H1 (cell line): Measurements from ENCODE around the gene ANKRD13B. TPM values are rescaled to one million over a fixed set of nuclear protein-coding genes. Genes with fewer than 3 reads are reported as not detected.

Experiments used
- CTCF ChIA-PET: fragments of 300-600 bp; sonication (Branson Sonifier 250); formaldehyde crosslinking; loops from one replicate; lab custom pipeline; 2021; ENCODE audit not compliant: partially characterized antibody; lab: Charles Lee
- POLR2A ChIA-PET: fragments of 300-600 bp; sonication (Branson Sonifier 250); formaldehyde crosslinking; loops from one replicate; lab custom pipeline; 2021; ENCODE audit warnings: inconsistent platforms; ENCODE audit not compliant: partially characterized antibody; lab: Charles Lee
- DNase-seq, 2 experiments: peaks; one replicate each; pipeline versions ENCODE4 v3.0.0 to v3.0.0-alpha.2; 2010 to 2022; ENCODE audit warnings: low spot score in 2 of 2, low read depth in 1 of 2, mixed read lengths in 1 of 2
- FAIRE-seq: peaks from 2 replicates; lab custom pipeline; 2011; peaks lifted over from hg19 to GRCh38; lab: Jason Lieb, UNC
- H2AFZ ChIP-seq: 2 replicates; pipeline ENCODE4 v1.8.1; 2012; ENCODE audit warnings: low read length, inconsistent platforms
- H2AK5ac ChIP-seq: 2 replicates; pipeline ENCODE4 v1.6.1; 2013; ENCODE audit warnings: low read depth, low read length
- H2BK120ac ChIP-seq: replicated peaks from 2 replicates; pipeline ENCODE3; 2013; ENCODE audit warnings: low read depth, low read length, inconsistent platforms
- H2BK12ac ChIP-seq: 2 replicates; pipeline ENCODE4 v1.6.1; 2013; ENCODE audit warnings: low read depth, low read length
- H2BK15ac ChIP-seq: 2 replicates; pipeline ENCODE4 v1.6.1; 2013; ENCODE audit warnings: low read length
- H2BK20ac ChIP-seq: 2 replicates; pipeline ENCODE4 v1.6.1; 2013; ENCODE audit warnings: low read length
- H2BK5ac ChIP-seq: 2 replicates; pipeline ENCODE4 v1.6.1; 2013; ENCODE audit warnings: low read depth, low read length
- H3K14ac ChIP-seq: 2 replicates; pipeline ENCODE4 v1.6.1; 2013; ENCODE audit warnings: inconsistent platforms; ENCODE audit not compliant: insufficient read length
- H3K18ac ChIP-seq: 2 replicates; pipeline ENCODE4 v1.6.1; 2013; ENCODE audit warnings: low read length; ENCODE audit errors: extremely low read depth
- H3K23ac ChIP-seq: 2 replicates; pipeline ENCODE4 v1.6.1; 2013; ENCODE audit warnings: inconsistent platforms; ENCODE audit not compliant: insufficient read length
- H3K23me2 ChIP-seq: 2 replicates; pipeline ENCODE4 v1.6.1; 2013; ENCODE audit warnings: low read depth, low read length
- H3K27ac ChIP-seq: 2 replicates; pipeline ENCODE4 v1.6.1; 2011; ENCODE audit warnings: low read depth, low read length, inconsistent platforms
- H3K27me3 ChIP-seq, 4 experiments: replicated peaks in 1 of 4; 1 replicate in 1 of 4; 2 replicates in 3 of 4; pipeline versions ENCODE4 v1.6.1 to v1.8.1; 2011 to 2013; ENCODE audit warnings: low read length in 3 of 4, mild to moderate bottlenecking in 3 of 4, inconsistent platforms in 2 of 4, mixed read lengths in 2 of 4, moderate library complexity in 1 of 4; ENCODE audit not compliant: control insufficient read depth in 3 of 4, insufficient read depth in 3 of 4; ENCODE audit errors: extremely low read depth in 1 of 4
- H3K36me3 ChIP-seq, 4 experiments: 2 replicates each; pipeline versions ENCODE4 v1.6.1 to v1.8.1; 2011 to 2013; ENCODE audit warnings: mild to moderate bottlenecking in 4 of 4, low read length in 3 of 4, moderate library complexity in 2 of 4, control low read depth in 1 of 4, inconsistent platforms in 1 of 4; ENCODE audit not compliant: insufficient read depth in 4 of 4, control insufficient read depth in 2 of 4
- H3K4ac ChIP-seq: replicated peaks from 2 replicates; pipeline ENCODE3; 2013; ENCODE audit warnings: low read length, low read depth, mixed read lengths, inconsistent platforms; ENCODE audit not compliant: insufficient read length
- H3K4me1 ChIP-seq, 4 experiments: replicated peaks in 1 of 4; 1 replicate in 1 of 4; 2 replicates in 3 of 4; pipeline versions ENCODE4 v1.6.1 to v1.8.1; 2011 to 2013; ENCODE audit warnings: low read length in 3 of 4, inconsistent platforms in 2 of 4, mixed read lengths in 1 of 4; ENCODE audit not compliant: insufficient read depth in 4 of 4, control insufficient read depth in 3 of 4
- H3K4me2 ChIP-seq, 2 experiments: 2 replicates each; pipeline versions ENCODE4 v1.6.1 to v1.8.1; 2011 to 2013; ENCODE audit warnings: low read depth in 2 of 2, low read length in 2 of 2, control low read depth in 1 of 2, inconsistent platforms in 1 of 2, mild to moderate bottlenecking in 1 of 2; ENCODE audit not compliant: insufficient read depth in 1 of 2
- H3K4me3 ChIP-seq, 4 experiments: fragments of 200-600, 300-600 bp in 1 of 4; sonication (generic), shearing (Covaris generic), sonication (Bioruptor Twin) in 1 of 4; 2 replicates each; pipeline versions ENCODE4 v1.5.1 to v1.8.1; 2011 to 2016; ENCODE audit warnings: low read length in 4 of 4, low read depth in 3 of 4, control low read depth in 2 of 4, inconsistent platforms in 2 of 4, mild to moderate bottlenecking in 2 of 4, mixed read lengths in 1 of 4, moderate library complexity in 1 of 4; ENCODE audit not compliant: insufficient read depth in 2 of 4; ENCODE audit errors: extremely low read depth in 1 of 4
- H3K56ac ChIP-seq: replicated peaks from 2 replicates; pipeline ENCODE3; 2013; ENCODE audit warnings: low read depth, mild to moderate bottlenecking, mixed read lengths, low read length, inconsistent platforms; ENCODE audit not compliant: insufficient read length
- H3K79me1 ChIP-seq: 2 replicates; pipeline ENCODE4 v1.6.1; 2013; ENCODE audit warnings: low read depth, low read length, control low read depth
- H3K79me2 ChIP-seq, 2 experiments: 2 replicates each; pipeline versions ENCODE4 v1.6.1 to v1.8.1; 2012 to 2013; ENCODE audit warnings: low read length in 2 of 2, mild to moderate bottlenecking in 2 of 2, inconsistent platforms in 1 of 2; ENCODE audit not compliant: insufficient read depth in 2 of 2, control insufficient read depth in 1 of 2
- H3K9ac ChIP-seq, 4 experiments: replicated peaks in 1 of 4; 1 replicate in 1 of 4; 2 replicates in 3 of 4; pipeline versions ENCODE4 v1.6.1 to v1.8.1; 2011 to 2013; ENCODE audit warnings: low read depth in 3 of 4, low read length in 3 of 4, control low read depth in 2 of 4, mild to moderate bottlenecking in 2 of 4, moderate library complexity in 2 of 4, inconsistent platforms in 1 of 4; ENCODE audit errors: extremely low read depth in 1 of 4
- H3K9me3 ChIP-seq, 2 experiments: 2 replicates each; pipeline versions ENCODE4 v1.6.1 to v1.8.1; 2012 to 2013; ENCODE audit warnings: mild to moderate bottlenecking in 2 of 2, moderate library complexity in 2 of 2, control low read depth in 1 of 2, inconsistent platforms in 1 of 2, low read depth in 1 of 2, low read length in 1 of 2, mixed read lengths in 1 of 2; ENCODE audit not compliant: insufficient read depth in 2 of 2
- H4K20me1 ChIP-seq, 2 experiments: replicated peaks in 1 of 2; 2 replicates each; pipeline versions ENCODE3 to v1.8.1; 2011 to 2013; ENCODE audit warnings: inconsistent platforms in 2 of 2, low read length in 2 of 2, mild to moderate bottlenecking in 1 of 2; ENCODE audit not compliant: insufficient read depth in 2 of 2, control insufficient read depth in 1 of 2
- H4K5ac ChIP-seq: 2 replicates; pipeline ENCODE4 v1.6.1; 2013; ENCODE audit warnings: low read length, low read depth, mixed read lengths, inconsistent platforms; ENCODE audit not compliant: insufficient read length
- H4K8ac ChIP-seq: 2 replicates; pipeline ENCODE4 v1.8.0; 2013; ENCODE audit warnings: mild to moderate bottlenecking, moderate library complexity, low read length, inconsistent platforms; ENCODE audit not compliant: insufficient read depth; ENCODE audit errors: extremely low read depth
- H4K91ac ChIP-seq: replicated peaks from 2 replicates; pipeline ENCODE3; 2013; ENCODE audit warnings: low read length, mixed read lengths, inconsistent platforms; ENCODE audit not compliant: insufficient read length
- CBX5 ChIP-seq: fragments of 300-800, 300-1000 bp; sonication (generic); IDR thresholded peaks from 2 replicates; pipeline ENCODE4 v1.7.1; 2016; ENCODE audit warnings: antibody characterized with exemption, low read length, low read depth
- CEBPB ChIP-seq: IDR thresholded peaks from 2 replicates; pipeline ENCODE4 v1.6.1; 2012; ENCODE audit warnings: low read depth, low read length
- CTCF ChIP-seq, 3 experiments: IDR thresholded peaks; 1 replicate in 2 of 3; 2 replicates in 1 of 3; pipeline versions ENCODE4 v1.5.1 to v1.6.1; 2011; ENCODE audit warnings: low read length in 3 of 3, mild to moderate bottlenecking in 3 of 3, inconsistent platforms in 2 of 3, low read depth in 1 of 3, moderate library complexity in 1 of 3; ENCODE audit not compliant: insufficient read depth in 1 of 3; ENCODE audit errors: control extremely low read depth in 1 of 3
- JUN ChIP-seq: IDR thresholded peaks from 2 replicates; pipeline ENCODE4 v1.6.1; 2011; ENCODE audit warnings: low read depth, mild to moderate bottlenecking, improper control_type of control experiment, low read length
- RFX5 ChIP-seq: IDR thresholded peaks from 2 replicates; pipeline ENCODE4 v1.6.1; 2011; ENCODE audit warnings: low read depth, low read length, improper control_type of control experiment, borderline replicate concordance
- SP1 ChIP-seq: IDR thresholded peaks from 2 replicates; pipeline ENCODE4 v1.6.1; 2011; ENCODE audit warnings: low read depth, low read length
- whole genome bisulfite sequencing, 2 experiments: shearing (Covaris generic) in 1 of 2; methylation state at CpG; one replicate each; pipeline versions ENCODE4 v1.1.6 to v1.1.7; 2013 to 2015; ENCODE audit warnings: low lambda C conversion rate in 2 of 2, mixed read lengths in 2 of 2, inconsistent platforms in 1 of 2, low coverage in 1 of 2, missing lambda C conversion rate in 1 of 2; ENCODE audit not compliant: insufficient replicate concordance in 2 of 2, insufficient coverage in 1 of 2, insufficient read length in 1 of 2; ENCODE audit errors: extremely low coverage in 1 of 2, missing lambda C conversion rate in 1 of 2; 5-methylcytosine and 5-hydroxymethylcytosine counted together
- long read RNA-seq, 2 experiments: library from RNA in 1 of 2; library from capped mRNA in 1 of 2; stranded (forward); transcript quantifications; one replicate each; pipeline ENCODE4 v2.0.0, GENCODE V29; 2021; ENCODE audit warnings: inconsistent platforms in 1 of 2
- polyA minus RNA-seq, 3 experiments: library from RNA; depleted of rRNA, polyadenylated mRNA; stranded (reverse); fragments of >200 nt; gene quantifications; 1 replicate in 2 of 3; 2 replicates in 1 of 3; pipeline ENCODE4 v1.2.3, GENCODE V29; 2011
- polyA plus RNA-seq, 7 experiments: library from polyadenylated mRNA; depleted of rRNA in 3 of 7; stranded (reverse) in 5 of 7; unstranded in 2 of 7; fragments of >200 nt in 5 of 7; fragments of 200-250 nt in 2 of 7; gene quantifications; 1 replicate in 5 of 7; 2 replicates in 1 of 7; 4 replicates in 1 of 7; pipeline versions ENCODE4 v1.2.1 to v1.2.3, GENCODE V29; 2011 to 2013; ENCODE audit warnings: missing spikeins in 2 of 7, mixed read lengths in 2 of 7
- total RNA-seq: library from RNA; stranded (reverse); fragmentation: NEBNext Ultra II Directional; extraction: Animal tissue kit (Norgen Biotek cat#: 25700); gene quantifications from 2 replicates; pipeline ENCODE4 v1.2.1, GENCODE V29; 2021

Gene ANKRD13B
- total RNA-seq (41.0 and 48.5 TPM in 2 replicates), polyA plus RNA-seq (2011; rRNA removed) (16.4 and 30.3 TPM in 2 replicates), polyA minus RNA-seq (2011; rRNA and poly(A)+ RNA removed) (7.7 and 13.1 TPM in 2 replicates)
- polyA plus RNA-seq (2011; cell fraction: cytosol; rRNA removed) = 17.6 TPM
- polyA plus RNA-seq (2011; cell fraction: nucleus; rRNA removed) = 167 TPM
- 25.6 to 40.3 TPM (median 33.5 TPM) in 4 replicates for polyA plus RNA-seq (2012, experiment 1 of 2)
- polyA plus RNA-seq (2012, experiment 2 of 2) = 22.3 TPM
- 21.9 TPM for polyA plus RNA-seq (2013, experiment 1 of 2)
- polyA plus RNA-seq (2013, experiment 2 of 2) = 20.2 TPM
- polyA minus RNA-seq (2011; cell fraction: cytosol; rRNA and poly(A)+ RNA removed) = 22.4 TPM
- polyA minus RNA-seq (2011; cell fraction: nucleus; rRNA and poly(A)+ RNA removed) = 33.4 TPM
- long read RNA-seq, experiment 1, partial matches to known transcripts = 11 of 13 reads
- long read RNA-seq, experiment 1, other reads (novel, unspliced or antisense) = 2 of 13 reads
- long read RNA-seq, experiment 2 = 0 reads

GRCh38 chr17:29592850-29593551 lies at the start of gene ANKRD13B:
ANKRD13B (plus strand) TSS chr17:29593132; CDS start chr17:29593622, 490 bp downstream.
- Histone ChIP-seq H3K23ac (no peak within 1 kb of the TSS), H2AK5ac (no peak within 1 kb of the TSS), H2BK20ac (no peak within 1 kb of the TSS), H2BK15ac (no peak within 1 kb of the TSS), H3K27me3 (peaks cover 0 to 6% (median 5%) of the 10 kb centered on the region in 4 experiments; a peak in 2 of 7 replicates), H3K4ac (no peak within 1 kb of the TSS), H3K4me2 (peak within 1 kb of the TSS; percentile 86 to 93), H2BK120ac (no peak within 1 kb of the TSS), H2BK12ac (peak within 1 kb of the TSS; percentile 83; the same call in 1 of the 2 replicates), H3K18ac (peak within 1 kb of the TSS; percentile 89; the same call in 1 of the 2 replicates), H4K5ac (peak within 1 kb of the TSS; percentile 25), H3K4me1 (peaks cover 10 to 66% (median 45%) of the 10 kb centered on the region in 4 experiments), H4K91ac (no peak within 1 kb of the TSS), H3K9ac (peak within 1 kb of the TSS in 1 of 4 experiments; percentile 50; a peak in 2 of 7 replicates), H3K4me3 (peak within 1 kb of the TSS; percentile 38 to 83 (median 70)), H3K36me3 (no peaks in the 10 kb centered on the region), H3K14ac (no peak within 1 kb of the TSS), H3K79me2 (peaks cover 0 to 33% of the 10 kb centered on the region in 2 experiments; a peak in 2 of 4 replicates), H3K79me1 (peaks cover 7% of the 10 kb centered on the region; the same call in 1 of the 2 replicates), H2AFZ (no peak within 1 kb of the TSS), H2BK5ac (peak within 1 kb of the TSS; percentile 44; the same call in 1 of the 2 replicates), H3K23me2 (peaks cover 40% of the 10 kb centered on the region), H3K27ac (no peak within 1 kb of the TSS), H3K9me3 (no peaks in the 10 kb centered on the region), H3K56ac (peak within 1 kb of the TSS; percentile 54), H4K20me1 (peaks cover 8 to 25% of the 10 kb centered on the region in 2 experiments), H4K8ac (peak within 1 kb of the TSS; percentile 63)
- DNase-seq (peak in 1 of 2 experiments; percentile 85), FAIRE-seq (no peak)
- POLR2A ChIA-PET = interaction anchor here (1.2 to 3.6 kb wide), 11 partner anchors 12 to 337 kb away, joined by 4 to 30 read pairs (median 7); partner anchors contain the start of genes NUFIP2, TAOK1 and TP53I13
- 3% methylated on average over 35 of the region's 96 CpGs; no CpG with 5 or more reads in 1 of the 2 experiments for WGBS, 2 experiments
- CTCF ChIA-PET = interaction anchor here (1.2 to 5.0 kb wide), 8 partner anchors 13 to 336 kb away, joined by 3 to 167 read pairs (median 4); partner anchors contain the start of genes CORO6 and TP53I13
- TF ChIP-seq RFX5 (no peak), CBX5 (no peak), CEBPB (no peak), JUN (no peak), SP1 (no peak), CTCF (IDR thresholded peaks at IDR 0.05; ENCODE audit: control extremely low read depth in 1 of 3, insufficient read depth in 1 of 3, low read depth in 1 of 3, low read length in 3 of 3) (no peak)
